Measurements from ENCODE around the gene IL13.

The IL13 gene

GRCh38 chr5:132656774-132657355, 1.1 kb upstream of the IL13 start:
- DNase-seq = no peak

- no peak for DNase-seq
Observed at GRCh38 chr5:132658381-132659302, 669 bp downstream of the IL13 start.

GRCh38 chr5:132659598-132660493, 1.9 kb downstream of the IL13 start:
- no peak for DNase-seq

GRCh38 chr5:132661231-132662003, 3.4 kb downstream of the IL13 start:
- DNase-seq = no peak

GRCh38 chr5:132662004-132662401, 4.0 kb downstream of the IL13 start:
- no peak for DNase-seq

- DNase-seq = no peak
Observed at GRCh38 chr5:132662925-132663770, 5.2 kb downstream of the IL13 start.

GRCh38 chr5:132663771-132664695, 6.1 kb downstream of the IL13 start:
- no peak for DNase-seq

GRCh38 chr5:132664696-132665209, 6.8 kb downstream of the IL13 start:
- no peak for DNase-seq

- DNase-seq = no peak
Observed at GRCh38 chr5:132665574-132666080, 7.7 kb downstream of the IL13 start.

- no peak for DNase-seq
Observed at GRCh38 chr5:132666310-132667123, 8.5 kb downstream of the IL13 start.

GRCh38 chr5:132667309-132667708, 9.3 kb downstream of the IL13 start:
- DNase-seq = no peak

GRCh38 chr5:132667761-132668705, 10.1 kb downstream of the IL13 start:
- DNase-seq = no peak

GRCh38 chr5:132668706-132669454, 10.9 kb downstream of the IL13 start:
- DNase-seq = no peak

- DNase-seq = no peak
Observed at GRCh38 chr5:132669455-132669820, 11.5 kb downstream of the IL13 start.

- no peak for DNase-seq
Observed at GRCh38 chr5:132669966-132670882, 12.3 kb downstream of the IL13 start.

GRCh38 chr5:132671000-132671399, 13.0 kb downstream of the IL13 start:
- no peak for DNase-seq
